Measurements from ENCODE around the gene AHCYL1. TPM values are rescaled to one million over a fixed set of nuclear protein-coding genes. Genes with fewer than 3 reads are reported as not detected.

AHCYL1 gene
- total RNA-seq, 2 donors from 2014 or later: 78.9 to 96.0 TPM

DNA sequence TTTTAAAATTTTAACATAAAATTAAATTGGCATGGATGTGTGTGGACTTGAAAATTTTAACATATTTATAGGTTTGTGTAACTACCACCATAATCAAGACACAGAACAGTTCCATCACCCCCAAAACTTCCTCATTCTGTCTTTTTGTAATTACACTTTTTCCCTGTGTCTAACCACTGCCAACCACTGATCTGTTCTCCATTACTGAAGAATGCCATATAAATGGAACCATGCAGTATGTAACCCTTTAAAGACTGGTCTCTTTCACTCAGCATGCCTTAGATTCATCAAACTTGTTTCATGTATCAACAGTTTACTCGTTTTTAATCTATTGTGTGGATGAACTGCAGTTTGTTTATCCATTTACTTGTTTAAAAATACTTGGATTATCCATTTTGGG, 13.0 kb upstream of the AHCYL1 start:
- peaks cover 3% of the 10 kb centered on the region for H3K4me1 Mint-ChIP-seq
- no peaks in the 10 kb centered on the region for H3K9me3 Mint-ChIP-seq
- no peak overlapping the region for H3K4me3 ChIP-seq (ENCODE audit: low read length)
- no peak overlapping the region for H3K9ac ChIP-seq (ENCODE audit: extremely low read depth, low read length, poor library complexity, severe bottlenecking)
- no peak overlapping the region for H3K27ac Mint-ChIP-seq
- H3K4me1 ChIP-seq (ENCODE audit: control insufficient read depth, insufficient read depth, low read length): no peaks in the 10 kb centered on the region
- TF ChIP-seq CTCF (conservative IDR thresholded peaks at IDR 0.05): no peak
- 100% methylated on average over 1 of the region's 1 CpG; no CpG with 5 or more reads in 1 of the 2 experiments for WGBS, 2 experiments (ENCODE audit: insufficient coverage in 1 of 2, insufficient read length in 1 of 2)
- DNase-seq: no peak
- no peak overlapping the region for H3K4me3 Mint-ChIP-seq
- no peaks in the 10 kb centered on the region for H3K27me3 ChIP-seq (ENCODE audit: control insufficient read depth, insufficient read depth, low read length, poor library complexity, severe bottlenecking)
- no peak overlapping the region for H3K27ac ChIP-seq (ENCODE audit: low read depth, low read length)
- no peaks in the 10 kb centered on the region for H3K36me3 Mint-ChIP-seq (ENCODE audit: low read depth)
- H3K27me3 Mint-ChIP-seq (ENCODE audit: insufficient read depth): peaks cover 29% of the 10 kb centered on the region
- no peaks in the 10 kb centered on the region for H3K9me3 ChIP-seq (ENCODE audit: control insufficient read depth, low read length)
- no peaks in the 10 kb centered on the region for H3K36me3 ChIP-seq (ENCODE audit: control insufficient read depth, insufficient read depth, low read length)

- Histone ChIP-seq H3K4me3 (ENCODE audit: low read length) (no peak overlapping the region), H3K9ac (ENCODE audit: extremely low read depth, low read length, poor library complexity, severe bottlenecking) (no peak overlapping the region), H3K9me3 (ENCODE audit: control insufficient read depth, low read length) (no peaks in the 10 kb centered on the region), H3K27ac (ENCODE audit: low read depth, low read length) (no peak overlapping the region), H3K27me3 (ENCODE audit: control insufficient read depth, insufficient read depth, low read length, poor library complexity, severe bottlenecking) (no peaks in the 10 kb centered on the region), H3K4me1 (ENCODE audit: control insufficient read depth, insufficient read depth, low read length) (no peaks in the 10 kb centered on the region), H3K36me3 (ENCODE audit: control insufficient read depth, insufficient read depth, low read length) (no peaks in the 10 kb centered on the region)
- Mint-ChIP-seq H3K9me3 (no peaks in the 10 kb centered on the region), H3K4me1 (peaks cover 6% of the 10 kb centered on the region), H3K4me3 (no peak overlapping the region), H3K36me3 (ENCODE audit: low read depth) (no peaks in the 10 kb centered on the region), H3K27me3 (ENCODE audit: insufficient read depth) (peaks cover 30% of the 10 kb centered on the region), H3K27ac (no peak overlapping the region)
- DNase-seq: no peak
- no peak for TF ChIP-seq CTCF (conservative IDR thresholded peaks at IDR 0.05)
- 93 to 95% methylated on average over 3 of the region's 3 CpGs for WGBS, 2 experiments (ENCODE audit: insufficient coverage in 1 of 2, insufficient read length in 1 of 2)
Measured at GRCh38 chr1:109974191-109974590, 10.4 kb upstream of the AHCYL1 start.

DNA sequence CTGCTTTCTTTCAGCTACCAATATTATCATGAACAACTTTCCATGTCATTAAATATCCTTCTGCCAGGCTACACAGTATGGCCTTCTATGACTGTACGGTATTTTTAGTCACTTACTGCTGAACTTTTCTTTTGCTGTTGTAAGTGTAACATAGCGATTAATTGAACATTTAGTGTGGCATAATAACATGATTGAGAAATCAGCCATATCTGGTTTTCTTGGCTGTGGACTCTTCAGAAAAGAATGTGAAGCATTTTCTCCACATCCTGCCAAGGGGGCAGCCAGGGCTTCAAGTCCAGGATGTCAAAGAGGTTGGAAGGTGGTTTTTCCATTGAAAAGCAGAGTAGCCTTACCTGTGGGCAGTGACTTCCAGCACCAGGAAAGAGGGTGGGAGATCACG, 8.8 kb upstream of the AHCYL1 start:
- no peak overlapping the region for H3K9ac ChIP-seq (ENCODE audit: extremely low read depth, low read length, poor library complexity, severe bottlenecking)
- H3K9me3 ChIP-seq (ENCODE audit: control insufficient read depth, low read length): no peaks in the 10 kb centered on the region
- no peak for DNase-seq
- 93 to 100% methylated on average over 1 to 3 of the region's 3 CpGs for WGBS, 2 experiments (ENCODE audit: insufficient coverage in 1 of 2, insufficient read length in 1 of 2)
- no peak overlapping the region for H3K4me3 ChIP-seq (ENCODE audit: low read length)
- H3K9me3 Mint-ChIP-seq: no peaks in the 10 kb centered on the region
- H3K36me3 Mint-ChIP-seq (ENCODE audit: low read depth): no peaks in the 10 kb centered on the region
- H3K27ac Mint-ChIP-seq: no peak overlapping the region
- H3K27me3 ChIP-seq (ENCODE audit: control insufficient read depth, insufficient read depth, low read length, poor library complexity, severe bottlenecking): no peaks in the 10 kb centered on the region
- peaks cover 36% of the 10 kb centered on the region for H3K27me3 Mint-ChIP-seq (ENCODE audit: insufficient read depth)
- no peaks in the 10 kb centered on the region for H3K36me3 ChIP-seq (ENCODE audit: control insufficient read depth, insufficient read depth, low read length)
- no peak for TF ChIP-seq CTCF (conservative IDR thresholded peaks at IDR 0.05)
- peaks cover 13% of the 10 kb centered on the region for H3K4me1 Mint-ChIP-seq
- no peak overlapping the region for H3K4me3 Mint-ChIP-seq
- no peak overlapping the region for H3K27ac ChIP-seq (ENCODE audit: low read depth, low read length)
- no peaks in the 10 kb centered on the region for H3K4me1 ChIP-seq (ENCODE audit: control insufficient read depth, insufficient read depth, low read length)

Data from endodermal cell (in vitro differentiated cells).